Measurements from ENCODE around the gene SYNE3.

SYNE3 gene

GRCh38 chr14:95471016-95471415 lies 45.4 kb downstream of the SYNE3 start:
- no peak overlapping the region for H3K4me3 ChIP-seq (ENCODE audit: control insufficient read depth, low read depth, low read length)
- no peak for DNase-seq (ENCODE audit: low read depth)
- no peak for TF ChIP-seq CTCF (conservative IDR thresholded peaks at IDR 0.05; ENCODE audit: control insufficient read depth, insufficient read depth, low read depth, low read length)

- TF ChIP-seq CTCF (conservative IDR thresholded peaks at IDR 0.05; ENCODE audit: control insufficient read depth, insufficient read depth, low read depth, low read length): no peak
- DNase-seq (ENCODE audit: low read depth): no peak
- no peak overlapping the region for H3K4me3 ChIP-seq (ENCODE audit: control insufficient read depth, low read depth, low read length)
Observed at GRCh38 chr14:95469134-95469481, 47.3 kb downstream of the SYNE3 start.

GRCh38 chr14:95468448-95469133 lies 47.9 kb downstream of the SYNE3 start:
- DNase-seq (ENCODE audit: low read depth): no peak
- no peak for TF ChIP-seq CTCF (conservative IDR thresholded peaks at IDR 0.05; ENCODE audit: control insufficient read depth, insufficient read depth, low read depth, low read length)
- H3K4me3 ChIP-seq (ENCODE audit: control insufficient read depth, low read depth, low read length): no peak overlapping the region

GRCh38 chr14:95467657-95468056 lies 48.8 kb downstream of the SYNE3 start:
- no peak for TF ChIP-seq CTCF (conservative IDR thresholded peaks at IDR 0.05; ENCODE audit: control insufficient read depth, insufficient read depth, low read depth, low read length)
- DNase-seq (ENCODE audit: low read depth): no peak
- no peak overlapping the region for H3K4me3 ChIP-seq (ENCODE audit: control insufficient read depth, low read depth, low read length)

- DNase-seq (ENCODE audit: low read depth): no peak
- no peak overlapping the region for H3K4me3 ChIP-seq (ENCODE audit: control insufficient read depth, low read depth, low read length)
- no peak for TF ChIP-seq CTCF (conservative IDR thresholded peaks at IDR 0.05; ENCODE audit: control insufficient read depth, insufficient read depth, low read depth, low read length)
Observed at GRCh38 chr14:95467232-95467631, 49.2 kb downstream of the SYNE3 start.

All from fibroblast of mammary gland (primary cell).